Measurements from ENCODE around the gene TRIM6. TPM values are rescaled to one million over a fixed set of nuclear protein-coding genes. Genes with fewer than 3 reads are reported as not detected.

Gene TRIM6
- total and polyA plus RNA-seq, 2 experiments from 2014 or later = 26.4 to 49.0 TPM

GRCh38 chr11:5643585-5643984 lies 47.1 kb downstream of the TRIM6 start:
- no peak for DNase-seq (ENCODE audit: low spot score)
- no peaks in the 10 kb centered on the region for H3K79me2 ChIP-seq (replicated peaks; ENCODE audit: insufficient read depth)
- Mint-ChIP-seq H3K4me3 (no peak overlapping the region), H3K4me1 (no peaks in the 10 kb centered on the region), H3K9me3 (no peaks in the 10 kb centered on the region), H3K27me3 (ENCODE audit: insufficient read depth, low read depth, poor library complexity) (no peaks in the 10 kb centered on the region), H3K27ac (no peak overlapping the region), H3K36me3 (ENCODE audit: low read depth) (no peaks in the 10 kb centered on the region)
- no peaks in the 10 kb centered on the region for H4K20me1 ChIP-seq (replicated peaks; ENCODE audit: insufficient read depth)
- H3K4me3 ChIP-seq = no peak overlapping the region
- no peaks in the 10 kb centered on the region for H3K36me3 ChIP-seq (ENCODE audit: insufficient read depth)
- no peaks in the 10 kb centered on the region for H3F3A ChIP-seq (replicated peaks; ENCODE audit: low read depth)
- no peak overlapping the region for H3K4me2 ChIP-seq
- no peaks in the 10 kb centered on the region for H3K27me3 ChIP-seq (ENCODE audit: insufficient read depth)
- TF ChIP-seq STAT1 (IDR thresholded peaks at IDR 0.05; ENCODE audit: unreplicated experiment) = no peak
- TF ChIP-seq CREB1 (CRISPR knock-in tag; IDR thresholded peaks at IDR 0.05; ENCODE audit: low read depth) = no peak
- TF ChIP-seq POLR2AphosphoS5 (IDR thresholded peaks at IDR 0.05; ENCODE audit: low read depth) = no peak
- no peak for TF ChIP-seq CTCF (conservative IDR thresholded peaks at IDR 0.05; ENCODE audit: low read depth in 2 of 2)
- no peak for TF ChIP-seq JUNB (IDR thresholded peaks at IDR 0.05; ENCODE audit: unreplicated experiment)
- TF ChIP-seq, protein P1, sequence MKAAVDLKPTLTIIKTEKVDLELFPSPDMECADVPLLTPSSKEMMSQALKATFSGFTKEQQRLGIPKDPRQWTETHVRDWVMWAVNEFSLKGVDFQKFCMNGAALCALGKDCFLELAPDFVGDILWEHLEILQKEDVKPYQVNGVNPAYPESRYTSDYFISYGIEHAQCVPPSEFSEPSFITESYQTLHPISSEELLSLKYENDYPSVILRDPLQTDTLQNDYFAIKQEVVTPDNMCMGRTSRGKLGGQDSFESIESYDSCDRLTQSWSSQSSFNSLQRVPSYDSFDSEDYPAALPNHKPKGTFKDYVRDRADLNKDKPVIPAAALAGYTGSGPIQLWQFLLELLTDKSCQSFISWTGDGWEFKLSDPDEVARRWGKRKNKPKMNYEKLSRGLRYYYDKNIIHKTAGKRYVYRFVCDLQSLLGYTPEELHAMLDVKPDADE (IDR thresholded peaks at IDR 0.05) = no peak
- TF ChIP-seq NANOG (IDR thresholded peaks at IDR 0.05; ENCODE audit: borderline replicate concordance) = no peak
- TF ChIP-seq EZH2 (IDR thresholded peaks at IDR 0.05; ENCODE audit: low read depth, unreplicated experiment) = no peak
- TF ChIP-seq ZNF114 (CRISPR knock-in tag; IDR thresholded peaks at IDR 0.05) = no peak
- no peaks in the 10 kb centered on the region for H3K4me1 ChIP-seq (ENCODE audit: insufficient read depth)
- H2AFZ ChIP-seq = no peak overlapping the region
- H3K9me2 ChIP-seq (ENCODE audit: insufficient read depth) = peaks cover 5% of the 10 kb centered on the region; the same call in 1 of the 2 replicates
- no peak overlapping the region for H3K27ac ChIP-seq (ENCODE audit: low read depth)
- ATAC-seq = no peak

- H3K27ac Mint-ChIP-seq = no peak overlapping the region
- H3K27me3 ChIP-seq (ENCODE audit: insufficient read depth) = no peaks in the 10 kb centered on the region
- ATAC-seq = no peak
- TF ChIP-seq JUNB (IDR thresholded peaks at IDR 0.05; ENCODE audit: unreplicated experiment) = no peak
- no peak for TF ChIP-seq POLR2AphosphoS5 (IDR thresholded peaks at IDR 0.05; ENCODE audit: low read depth)
- TF ChIP-seq, protein P2, sequence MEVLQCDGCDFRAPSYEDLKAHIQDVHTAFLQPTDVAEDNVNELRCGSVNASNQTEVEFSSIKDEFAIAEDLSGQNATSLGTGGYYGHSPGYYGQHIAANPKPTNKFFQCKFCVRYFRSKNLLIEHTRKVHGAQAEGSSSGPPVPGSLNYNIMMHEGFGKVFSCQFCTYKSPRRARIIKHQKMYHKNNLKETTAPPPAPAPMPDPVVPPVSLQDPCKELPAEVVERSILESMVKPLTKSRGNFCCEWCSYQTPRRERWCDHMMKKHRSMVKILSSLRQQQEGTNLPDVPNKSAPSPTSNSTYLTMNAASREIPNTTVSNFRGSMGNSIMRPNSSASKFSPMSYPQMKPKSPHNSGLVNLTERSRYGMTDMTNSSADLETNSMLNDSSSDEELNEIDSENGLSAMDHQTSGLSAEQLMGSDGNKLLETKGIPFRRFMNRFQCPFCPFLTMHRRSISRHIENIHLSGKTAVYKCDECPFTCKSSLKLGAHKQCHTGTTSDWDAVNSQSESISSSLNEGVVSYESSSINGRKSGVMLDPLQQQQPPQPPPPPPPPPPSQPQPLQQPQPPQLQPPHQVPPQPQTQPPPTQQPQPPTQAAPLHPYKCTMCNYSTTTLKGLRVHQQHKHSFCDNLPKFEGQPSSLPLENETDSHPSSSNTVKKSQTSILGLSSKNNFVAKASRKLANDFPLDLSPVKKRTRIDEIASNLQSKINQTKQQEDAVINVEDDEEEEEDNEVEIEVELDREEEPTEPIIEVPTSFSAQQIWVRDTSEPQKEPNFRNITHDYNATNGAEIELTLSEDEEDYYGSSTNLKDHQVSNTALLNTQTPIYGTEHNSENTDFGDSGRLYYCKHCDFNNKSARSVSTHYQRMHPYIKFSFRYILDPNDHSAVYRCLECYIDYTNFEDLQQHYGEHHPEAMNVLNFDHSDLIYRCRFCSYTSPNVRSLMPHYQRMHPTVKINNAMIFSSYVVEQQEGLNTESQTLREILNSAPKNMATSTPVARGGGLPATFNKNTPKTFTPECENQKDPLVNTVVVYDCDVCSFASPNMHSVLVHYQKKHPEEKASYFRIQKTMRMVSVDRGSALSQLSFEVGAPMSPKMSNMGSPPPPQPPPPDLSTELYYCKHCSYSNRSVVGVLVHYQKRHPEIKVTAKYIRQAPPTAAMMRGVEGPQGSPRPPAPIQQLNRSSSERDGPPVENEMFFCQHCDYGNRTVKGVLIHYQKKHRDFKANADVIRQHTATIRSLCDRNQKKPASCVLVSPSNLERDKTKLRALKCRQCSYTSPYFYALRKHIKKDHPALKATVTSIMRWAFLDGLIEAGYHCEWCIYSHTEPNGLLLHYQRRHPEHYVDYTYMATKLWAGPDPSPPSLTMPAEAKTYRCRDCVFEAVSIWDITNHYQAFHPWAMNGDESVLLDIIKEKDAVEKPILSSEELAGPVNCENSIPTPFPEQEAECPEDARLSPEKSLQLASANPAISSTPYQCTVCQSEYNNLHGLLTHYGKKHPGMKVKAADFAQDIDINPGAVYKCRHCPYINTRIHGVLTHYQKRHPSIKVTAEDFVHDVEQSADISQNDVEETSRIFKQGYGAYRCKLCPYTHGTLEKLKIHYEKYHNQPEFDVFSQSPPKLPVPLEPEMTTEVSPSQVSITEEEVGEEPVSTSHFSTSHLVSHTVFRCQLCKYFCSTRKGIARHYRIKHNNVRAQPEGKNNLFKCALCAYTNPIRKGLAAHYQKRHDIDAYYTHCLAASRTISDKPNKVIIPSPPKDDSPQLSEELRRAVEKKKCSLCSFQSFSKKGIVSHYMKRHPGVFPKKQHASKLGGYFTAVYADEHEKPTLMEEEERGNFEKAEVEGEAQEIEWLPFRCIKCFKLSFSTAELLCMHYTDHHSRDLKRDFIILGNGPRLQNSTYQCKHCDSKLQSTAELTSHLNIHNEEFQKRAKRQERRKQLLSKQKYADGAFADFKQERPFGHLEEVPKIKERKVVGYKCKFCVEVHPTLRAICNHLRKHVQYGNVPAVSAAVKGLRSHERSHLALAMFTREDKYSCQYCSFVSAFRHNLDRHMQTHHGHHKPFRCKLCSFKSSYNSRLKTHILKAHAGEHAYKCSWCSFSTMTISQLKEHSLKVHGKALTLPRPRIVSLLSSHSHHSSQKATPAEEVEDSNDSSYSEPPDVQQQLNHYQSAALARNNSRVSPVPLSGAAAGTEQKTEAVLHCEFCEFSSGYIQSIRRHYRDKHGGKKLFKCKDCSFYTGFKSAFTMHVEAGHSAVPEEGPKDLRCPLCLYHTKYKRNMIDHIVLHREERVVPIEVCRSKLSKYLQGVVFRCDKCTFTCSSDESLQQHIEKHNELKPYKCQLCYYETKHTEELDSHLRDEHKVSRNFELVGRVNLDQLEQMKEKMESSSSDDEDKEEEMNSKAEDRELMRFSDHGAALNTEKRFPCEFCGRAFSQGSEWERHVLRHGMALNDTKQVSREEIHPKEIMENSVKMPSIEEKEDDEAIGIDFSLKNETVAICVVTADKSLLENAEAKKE (CRISPR knock-in tag; IDR thresholded peaks at IDR 0.05) = no peak
- TF ChIP-seq ZNF114 (CRISPR knock-in tag; IDR thresholded peaks at IDR 0.05) = no peak
These were observed 49.7 kb downstream of the TRIM6 start for GRCh38 chr11:5646139-5646538.

More at GRCh38 chr11:5646139-5646538, 49.7 kb downstream of the TRIM6 start:
- Histone ChIP-seq H3K9me2 (ENCODE audit: insufficient read depth) (peaks cover 5% of the 10 kb centered on the region; the same call in 1 of the 2 replicates), H4K20me1 (replicated peaks; ENCODE audit: insufficient read depth) (no peaks in the 10 kb centered on the region), H3F3A (replicated peaks; ENCODE audit: low read depth) (no peaks in the 10 kb centered on the region), H3K4me3 (no peak overlapping the region), H3K79me2 (replicated peaks; ENCODE audit: insufficient read depth) (no peaks in the 10 kb centered on the region), H3K4me1 (ENCODE audit: insufficient read depth) (no peaks in the 10 kb centered on the region), H3K36me3 (ENCODE audit: insufficient read depth) (no peaks in the 10 kb centered on the region), H2AFZ (no peak overlapping the region), H3K4me2 (no peak overlapping the region), H3K27ac (ENCODE audit: low read depth) (no peak overlapping the region)
- no peak overlapping the region for H3K4me3 Mint-ChIP-seq
- no peaks in the 10 kb centered on the region for H3K9me3 Mint-ChIP-seq
- H3K27me3 Mint-ChIP-seq (ENCODE audit: insufficient read depth, low read depth, poor library complexity) = no peaks in the 10 kb centered on the region
- no peaks in the 10 kb centered on the region for H3K36me3 Mint-ChIP-seq (ENCODE audit: low read depth)
- no peak for DNase-seq (ENCODE audit: low spot score)
- no peaks in the 10 kb centered on the region for H3K4me1 Mint-ChIP-seq
